Erythroblast (primary cell): ENCODE data around the gene CDHR1.

ENCODE experiments used
- GATA1 ChIP-seq: IDR thresholded peaks from 2 replicates; pipeline ENCODE4 v1.6.1; 2011; ENCODE audit warnings: low read depth, mild to moderate bottlenecking, control low read depth, low read length, moderate library complexity
- POLR2A ChIP-seq: IDR thresholded peaks from 2 replicates; pipeline ENCODE4 v1.6.1; 2011; ENCODE audit warnings: mild to moderate bottlenecking, low read length

DNA sequence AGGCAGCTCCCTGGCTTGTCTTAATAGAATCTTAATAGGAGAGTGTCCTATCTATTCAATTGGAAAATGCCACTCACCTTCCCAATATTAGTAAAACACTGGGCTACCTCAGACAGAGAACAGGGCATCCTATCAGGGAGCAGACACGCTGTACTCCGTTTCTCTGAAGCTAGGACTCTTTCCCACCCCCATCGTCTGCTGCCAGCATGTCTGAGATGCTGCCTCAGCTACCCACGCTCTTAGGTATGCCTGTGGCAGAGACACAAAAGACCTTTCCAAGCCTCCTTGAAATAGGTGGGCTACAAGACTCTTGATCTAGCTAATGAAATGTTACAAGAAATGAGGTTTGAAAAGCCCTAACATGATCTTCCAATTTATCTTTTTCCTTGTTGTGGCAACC, 33.5 kb downstream of the CDHR1 start:
- TF ChIP-seq POLR2A (no peak), GATA1 (no peak)
